Ureter (tissue), 1 donor: ENCODE measurements around the gene SLC8B1. TPM values are rescaled to one million over a fixed set of nuclear protein-coding genes. Genes with fewer than 3 reads are reported as not detected.
A peak's percentile ranks its signal among the peaks of the same experiment; 100 is the strongest.
"Not testable (repeated sequence)": the region's sequence is repeated elsewhere in the genome, so short reads cannot be mapped to it uniquely, and the experiment has no call there.

Source experiments
- DNase-seq: peaks from one replicate; pipeline ENCODE4 v3.0.0-alpha.2; 2020; ENCODE audit warnings: low spot score
- total RNA-seq: library from RNA; stranded (reverse); gene quantifications from one replicate; pipeline ENCODE4 v1.2.4, GENCODE V29; 2023
- donor health status: DM: yes; HTN: yes; CAD: no.

The SLC8B1 gene
- total RNA-seq, 1 donor from 2014 or later = 49.5 TPM

DNA sequence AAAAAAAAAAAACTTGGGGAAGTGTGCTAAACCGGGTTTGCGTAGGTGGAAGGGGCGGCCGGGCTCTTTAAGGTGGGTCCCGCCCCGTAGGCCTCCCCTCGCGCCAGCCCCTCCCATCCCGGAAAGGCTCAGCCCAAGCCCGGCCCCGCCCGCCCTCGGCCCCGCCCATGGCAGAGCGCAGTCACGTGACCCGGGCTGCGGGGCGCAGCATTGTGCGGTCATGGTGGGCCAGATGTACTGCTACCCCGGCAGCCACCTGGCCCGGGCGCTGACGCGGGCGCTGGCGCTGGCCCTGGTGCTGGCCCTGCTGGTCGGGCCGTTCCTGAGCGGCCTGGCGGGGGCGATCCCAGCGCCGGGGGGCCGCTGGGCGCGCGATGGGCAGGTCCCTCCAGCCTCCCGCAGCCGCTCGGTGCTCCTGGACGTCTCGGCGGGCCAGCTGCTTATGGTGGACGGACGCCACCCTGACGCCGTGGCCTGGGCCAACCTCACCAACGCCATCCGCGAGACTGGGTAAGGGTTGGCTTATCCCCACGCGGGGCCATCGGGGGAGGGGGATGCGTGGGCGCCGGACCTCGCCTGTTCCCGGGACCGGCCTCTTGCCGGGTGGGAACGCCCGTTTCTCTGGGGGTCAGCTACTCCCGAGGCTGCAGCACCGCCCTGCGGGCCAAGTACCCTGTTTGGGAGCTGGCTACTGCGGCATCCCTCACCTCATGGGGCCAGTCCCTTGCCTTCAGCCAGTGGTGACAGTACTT is 23.6 kb upstream of the SLC8B1 start, which contains the start of gene PLBD2:
TSS of gene PLBD2 (plus strand) at position 207 of the 752 bp plus-strand sequence. CDS start at position 221, 14 bp downstream.
- DNase-seq = peak; percentile 93

DNA sequence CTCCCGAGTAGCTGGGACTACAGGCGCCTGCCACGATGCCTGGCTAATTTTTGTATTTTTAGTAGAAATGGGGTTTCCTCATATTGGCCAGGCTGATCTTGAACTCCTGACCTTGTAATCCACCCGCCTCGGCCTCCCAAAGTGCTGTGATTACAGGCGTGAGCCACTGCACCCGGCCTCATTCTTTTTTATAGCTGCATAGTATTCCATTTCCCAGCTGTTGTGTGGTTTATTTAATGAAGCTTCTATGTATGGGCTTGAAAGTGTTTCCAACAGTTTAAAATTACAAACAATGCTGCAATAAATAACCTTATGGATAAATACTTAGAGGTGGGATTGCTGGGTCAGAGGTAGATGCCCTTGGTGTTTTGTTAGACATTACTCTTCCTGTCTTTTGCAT is 19.3 kb upstream of the SLC8B1 start:
- DNase-seq = not testable (repeated sequence)

DNA sequence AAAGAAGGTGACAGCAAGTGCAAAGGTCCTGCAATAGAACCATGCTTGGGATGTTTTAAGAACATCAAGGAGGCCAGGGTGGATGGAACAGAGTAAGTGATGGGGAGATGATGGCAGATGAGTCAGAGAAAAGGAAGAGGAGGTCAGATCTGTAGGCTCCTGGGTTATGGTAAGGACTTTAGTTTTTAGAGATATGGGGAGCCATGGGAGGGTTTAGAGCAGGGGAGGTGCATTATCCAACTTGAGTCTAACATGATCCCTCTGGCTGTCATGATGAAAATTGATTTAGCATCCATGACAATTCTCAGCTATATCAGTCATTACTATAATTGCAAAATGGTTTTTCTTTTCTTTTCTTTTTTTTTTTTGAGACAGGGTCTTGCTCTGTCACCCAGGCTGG is 16.2 kb upstream of the SLC8B1 start:
- no peak for DNase-seq

DNA sequence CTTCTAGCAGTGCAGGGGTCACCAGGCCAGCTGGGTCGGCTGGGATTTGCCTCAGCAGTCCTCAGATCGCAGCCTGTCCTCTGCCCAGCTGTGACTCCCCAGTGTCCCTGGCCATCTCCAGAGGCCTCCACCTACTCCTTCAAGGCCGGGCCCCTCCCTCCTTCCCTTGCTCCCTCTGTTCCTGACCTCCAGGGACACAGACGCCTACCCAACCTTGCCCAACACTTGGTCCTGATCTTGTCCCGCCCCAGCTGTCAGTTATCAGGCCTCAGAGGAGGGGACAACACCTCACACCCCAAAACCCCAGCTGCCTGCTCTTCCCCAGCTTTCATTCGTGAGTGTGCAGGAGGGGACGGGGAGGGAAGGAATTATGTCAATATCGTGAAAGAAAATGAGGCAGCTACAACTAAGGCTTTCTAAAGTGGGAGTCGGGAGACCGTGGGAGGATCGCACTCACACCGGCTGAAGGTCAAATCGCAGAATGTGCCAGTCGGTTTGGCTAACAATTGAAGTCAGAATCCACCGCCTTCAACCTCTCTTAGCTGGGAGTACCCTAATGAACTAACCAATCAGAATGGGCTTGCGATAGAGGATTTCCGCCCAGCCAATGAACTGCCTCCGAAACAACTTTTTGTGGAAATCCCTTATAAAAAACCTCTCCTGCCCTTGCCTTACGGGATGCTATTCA is 14.1 kb upstream of the SLC8B1 start:
- DNase-seq = no peak

DNA sequence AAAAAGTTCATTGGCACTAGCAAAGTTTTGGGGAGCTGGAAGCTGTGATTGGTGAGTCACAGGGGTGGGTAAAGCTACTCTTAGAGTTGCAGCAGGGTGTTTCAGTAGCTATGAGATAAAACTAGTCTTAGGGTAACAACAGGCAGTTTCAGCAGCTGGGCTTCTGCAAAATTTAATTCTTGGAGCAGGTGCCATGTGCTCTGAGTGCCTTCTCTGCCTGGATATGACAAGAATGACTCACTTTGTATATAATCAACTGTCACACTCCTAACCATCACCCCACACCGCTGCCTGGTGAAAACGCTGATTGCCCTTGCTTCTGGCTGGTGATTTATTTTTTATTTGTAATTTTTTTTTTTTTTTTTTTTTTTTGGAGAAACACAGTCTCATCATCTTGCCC is 13.0 kb upstream of the SLC8B1 start:
- no peak for DNase-seq

DNA sequence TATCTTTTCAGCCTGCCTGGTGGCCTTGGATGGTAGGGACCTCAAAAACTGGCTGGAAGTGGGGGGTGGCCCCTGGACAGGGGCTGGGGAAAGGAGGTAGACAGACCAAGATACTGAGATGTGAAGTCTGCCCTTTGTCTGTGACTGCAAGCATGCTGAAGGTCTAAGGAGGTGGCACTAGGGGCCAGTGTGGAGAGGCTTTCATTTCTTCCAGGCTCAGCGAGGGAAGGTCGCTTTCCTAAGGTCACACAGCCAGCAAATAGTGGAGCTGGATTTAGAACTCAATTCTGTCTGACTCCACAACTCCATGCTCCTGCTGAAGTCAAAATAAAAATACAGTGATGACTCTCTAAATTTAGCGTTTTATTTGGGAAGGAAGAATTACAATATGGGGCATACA is 12.2 kb upstream of the SLC8B1 start:
- DNase-seq = no peak

DNA sequence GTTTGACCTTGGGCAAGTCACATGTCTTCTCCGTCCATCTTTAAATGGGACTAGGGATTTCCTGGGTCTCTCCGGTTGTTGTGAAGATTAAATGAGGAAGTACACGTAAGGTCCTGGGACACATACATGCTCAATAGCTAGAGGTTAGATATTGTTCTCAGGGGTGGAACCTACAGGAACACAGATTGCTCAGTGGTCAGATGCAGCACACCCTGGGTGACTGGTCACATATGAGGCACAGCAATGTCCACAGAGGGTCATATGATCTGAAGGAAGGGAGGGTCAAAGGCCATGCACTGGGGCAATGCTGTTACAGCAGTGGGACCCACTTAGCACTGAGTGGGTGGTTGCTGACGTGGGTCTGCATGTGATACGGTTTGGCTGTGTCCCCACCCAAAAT is 11.4 kb upstream of the SLC8B1 start:
- DNase-seq = no peak

DNA sequence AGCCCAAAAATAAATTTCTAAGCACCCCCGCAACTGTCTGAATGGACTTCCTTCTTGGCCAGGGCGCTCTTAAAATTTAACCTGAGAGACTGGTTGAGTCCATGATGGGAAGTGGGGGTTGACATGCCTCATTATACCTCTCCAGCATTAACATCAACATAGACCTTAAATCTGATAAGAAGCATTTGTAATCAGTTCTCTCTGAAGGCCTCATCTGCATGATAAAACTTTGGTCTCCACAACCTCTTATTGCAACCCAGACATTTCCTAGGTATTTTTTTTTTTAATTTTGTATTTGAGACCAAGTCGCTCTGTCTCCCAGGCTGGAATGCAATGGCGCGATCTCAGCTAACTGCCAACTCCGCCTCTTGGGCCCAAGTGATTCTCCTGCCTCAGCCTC is 10.4 kb upstream of the SLC8B1 start:
- DNase-seq = no peak

DNA sequence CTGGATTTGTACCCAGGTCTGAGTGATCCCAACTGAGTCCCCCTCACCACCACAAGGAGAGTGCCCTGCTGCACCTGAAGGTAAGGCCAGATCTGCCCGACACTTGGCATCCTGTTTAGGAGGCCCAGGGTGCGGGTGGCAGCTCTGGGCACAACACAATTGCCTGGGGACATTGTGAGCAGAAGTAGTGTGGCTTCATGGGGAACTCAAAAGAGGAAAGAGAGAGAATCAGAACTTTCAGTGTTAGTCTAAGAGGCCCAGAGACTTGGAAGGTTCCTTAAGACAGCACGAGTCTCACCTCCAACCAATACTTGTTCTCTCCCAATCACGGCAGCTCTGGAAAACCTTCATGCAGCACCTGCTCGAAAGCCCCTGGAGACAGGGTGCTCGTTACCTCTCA is 6.6 kb upstream of the SLC8B1 start:
- no peak for DNase-seq

DNA sequence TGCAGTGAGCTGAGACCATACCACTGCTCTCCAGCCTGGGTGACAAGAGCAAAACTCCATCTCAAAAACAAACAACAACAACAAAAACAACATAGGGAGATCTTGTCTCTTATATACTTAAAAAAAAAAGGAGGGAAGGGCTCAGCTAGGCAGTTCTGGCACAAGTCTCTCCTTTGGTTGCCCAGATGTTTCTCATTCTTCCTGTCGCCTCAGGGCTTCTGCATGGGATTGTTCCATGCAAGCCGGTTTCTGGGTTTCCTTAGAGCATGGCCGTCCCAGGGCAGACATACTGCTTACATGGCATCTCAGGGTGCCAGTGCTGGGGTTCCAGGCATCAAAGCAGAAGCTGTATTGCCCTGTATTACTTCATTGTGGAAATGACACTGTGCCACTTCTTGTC is 5.2 kb upstream of the SLC8B1 start:
- no peak for DNase-seq

DNA sequence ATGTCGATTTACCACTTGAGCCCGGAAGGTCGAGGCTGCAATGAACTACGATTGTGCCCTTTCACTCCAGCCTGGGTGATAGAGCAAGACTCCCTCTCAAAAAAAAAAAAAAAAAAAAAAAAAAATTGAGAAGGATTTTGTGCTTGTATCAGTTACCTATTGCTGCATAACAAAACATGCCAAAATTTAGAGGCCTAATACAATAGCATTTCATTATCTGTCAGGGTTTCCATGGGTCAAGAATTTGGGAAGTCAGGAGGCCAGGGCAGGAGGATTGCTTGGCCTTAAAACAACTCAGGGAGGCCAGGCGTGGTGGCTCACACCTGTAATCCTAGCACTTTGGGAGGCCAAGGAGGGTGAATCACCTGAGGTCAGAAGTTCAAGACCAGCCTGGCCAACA is 4.6 kb upstream of the SLC8B1 start:
- DNase-seq = no peak

DNA sequence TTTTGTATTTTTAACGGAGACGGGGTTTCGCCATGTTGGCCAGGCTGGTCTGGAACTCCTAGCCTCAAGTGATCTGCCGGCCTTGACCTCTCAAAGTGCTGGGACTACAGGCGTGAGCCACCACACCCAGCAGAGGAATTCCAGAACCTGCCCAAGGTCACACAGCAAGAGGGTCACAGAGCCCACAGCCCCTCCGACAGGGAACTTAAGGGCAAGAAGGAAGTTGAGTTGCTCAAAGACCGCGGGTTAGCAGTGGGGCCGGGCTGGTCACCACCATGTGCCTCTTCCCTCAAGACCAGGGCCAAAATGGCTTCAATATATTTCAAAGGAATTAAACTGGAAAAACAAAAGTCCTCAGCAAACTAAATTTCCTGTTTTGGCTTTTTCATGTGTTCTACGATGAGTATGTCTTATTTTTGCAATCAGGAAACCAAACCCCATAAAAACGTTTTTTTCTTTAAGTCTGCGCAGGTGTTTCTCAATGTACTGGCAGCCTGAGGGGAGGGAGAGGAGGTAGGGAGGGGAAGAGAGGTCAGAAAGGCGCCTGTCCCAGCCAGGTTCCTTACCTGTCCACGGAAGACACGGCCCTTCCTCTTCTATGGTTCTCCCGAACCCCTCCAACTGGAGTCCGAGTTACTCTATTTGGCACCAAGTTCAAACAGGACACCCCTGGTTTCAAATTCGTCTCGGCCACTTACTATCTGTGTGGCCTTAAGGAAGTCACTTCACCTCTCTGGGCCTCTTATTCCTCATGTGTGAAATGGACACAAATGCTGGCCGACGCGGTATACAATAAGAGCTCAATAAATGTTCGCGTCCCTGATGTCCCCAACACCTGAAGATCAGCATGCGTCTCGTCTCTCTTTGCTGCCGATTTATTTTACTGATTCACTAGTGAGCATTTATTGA is 778 bp downstream of the SLC8B1 start:
- no peak for DNase-seq

DNA sequence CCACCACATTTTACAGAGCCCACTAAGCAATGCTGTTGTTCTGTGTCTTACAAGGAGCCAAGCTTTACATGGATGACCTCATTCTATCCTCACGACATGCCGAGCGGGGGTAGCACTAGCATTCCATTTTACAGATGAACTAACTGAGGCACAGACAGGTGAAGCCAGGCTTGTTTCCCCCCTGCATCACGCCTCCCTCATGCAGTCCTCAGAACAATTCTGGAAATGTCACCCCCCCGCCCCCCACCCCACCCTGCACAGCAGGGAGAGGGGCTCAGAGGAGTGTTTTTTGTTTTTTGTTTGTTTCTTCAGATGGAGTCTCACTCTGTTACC is 1.5 kb downstream of the SLC8B1 start:
- DNase-seq = no peak

DNA sequence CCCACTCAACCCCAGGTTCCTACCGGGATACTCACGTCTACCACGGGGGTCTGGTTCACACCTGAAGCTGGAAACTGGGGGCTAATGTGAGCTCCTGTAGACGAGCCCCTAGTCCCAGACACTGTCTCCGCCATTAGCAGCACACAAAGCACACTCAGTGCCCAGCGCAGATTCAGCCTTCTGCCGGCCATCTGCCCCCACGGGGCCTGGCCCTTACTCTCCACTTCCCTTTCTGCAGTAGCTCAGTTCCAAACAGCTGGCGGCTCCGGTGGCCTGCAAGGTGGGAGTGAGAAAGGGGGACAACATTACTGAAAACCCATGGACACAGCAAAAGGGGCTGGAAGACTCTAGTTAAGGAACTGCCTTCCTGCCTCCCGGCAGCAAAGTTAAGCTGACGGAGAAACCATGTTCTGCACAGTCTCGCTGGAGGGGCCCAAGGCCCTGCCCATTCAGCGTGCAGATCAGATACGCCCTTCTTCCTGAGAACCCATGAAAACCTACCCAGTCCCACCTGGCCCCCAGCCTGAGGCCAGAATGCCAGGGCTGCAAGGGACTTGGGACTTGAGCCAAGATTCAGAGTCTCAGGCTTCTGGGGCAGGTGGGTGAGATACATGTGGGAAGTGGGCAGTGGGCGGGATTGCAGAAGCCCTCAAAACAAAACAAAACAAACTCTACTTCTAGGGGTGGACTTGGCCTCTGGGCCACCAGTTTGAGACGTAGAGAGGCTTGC is 2.1 kb downstream of the SLC8B1 start:
- DNase-seq = no peak

DNA sequence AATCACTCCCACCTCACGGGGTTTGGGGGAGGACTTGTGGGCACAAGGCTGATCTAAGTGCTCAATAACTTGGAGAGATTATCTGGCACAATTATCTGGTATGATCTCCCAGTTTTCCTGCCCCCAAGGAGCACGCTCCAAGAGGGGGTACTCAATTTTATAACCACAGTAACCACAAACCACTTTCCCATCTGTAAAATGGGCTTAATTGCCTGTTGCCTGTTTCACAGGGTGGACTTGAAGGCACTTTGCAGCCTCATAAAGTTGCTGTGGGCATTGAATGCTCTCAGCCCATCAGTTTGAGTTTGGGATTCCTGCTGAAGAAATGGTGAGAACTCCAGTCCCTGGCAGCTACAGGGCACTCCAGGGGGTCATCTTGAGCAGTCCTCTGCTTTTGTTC is 4.4 kb downstream of the SLC8B1 start:
- DNase-seq = no peak

DNA sequence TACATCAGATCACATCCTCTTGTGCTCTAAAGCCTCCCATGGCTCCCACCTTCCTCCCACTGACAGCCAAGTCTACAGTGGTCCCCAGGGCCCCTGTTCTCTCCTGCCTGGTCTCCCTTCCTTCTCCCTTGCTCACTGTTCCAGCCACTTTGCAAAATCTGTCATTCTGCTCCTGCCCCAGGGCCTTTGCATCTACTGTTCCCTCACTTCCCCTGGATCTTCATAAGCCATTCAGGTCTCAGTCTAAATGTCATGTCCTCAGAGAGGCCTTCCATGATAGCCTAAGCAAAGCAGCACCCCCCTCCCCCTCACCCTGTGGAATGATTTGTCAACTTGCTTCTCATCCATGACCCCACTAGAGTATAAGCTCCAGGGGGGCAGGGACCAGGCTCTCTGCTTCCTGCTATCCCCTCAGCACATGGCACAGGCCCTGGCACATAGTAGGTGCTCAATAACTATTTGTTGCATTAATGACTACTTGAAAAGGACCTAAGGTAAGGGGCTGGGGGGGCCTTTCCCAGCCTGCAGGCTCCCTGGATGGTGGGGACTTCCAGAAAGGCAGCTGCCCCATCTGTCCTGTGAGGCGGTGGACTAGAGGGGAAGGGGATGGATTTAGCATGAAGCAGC is 5.0 kb downstream of the SLC8B1 start:
- DNase-seq = no peak

DNA sequence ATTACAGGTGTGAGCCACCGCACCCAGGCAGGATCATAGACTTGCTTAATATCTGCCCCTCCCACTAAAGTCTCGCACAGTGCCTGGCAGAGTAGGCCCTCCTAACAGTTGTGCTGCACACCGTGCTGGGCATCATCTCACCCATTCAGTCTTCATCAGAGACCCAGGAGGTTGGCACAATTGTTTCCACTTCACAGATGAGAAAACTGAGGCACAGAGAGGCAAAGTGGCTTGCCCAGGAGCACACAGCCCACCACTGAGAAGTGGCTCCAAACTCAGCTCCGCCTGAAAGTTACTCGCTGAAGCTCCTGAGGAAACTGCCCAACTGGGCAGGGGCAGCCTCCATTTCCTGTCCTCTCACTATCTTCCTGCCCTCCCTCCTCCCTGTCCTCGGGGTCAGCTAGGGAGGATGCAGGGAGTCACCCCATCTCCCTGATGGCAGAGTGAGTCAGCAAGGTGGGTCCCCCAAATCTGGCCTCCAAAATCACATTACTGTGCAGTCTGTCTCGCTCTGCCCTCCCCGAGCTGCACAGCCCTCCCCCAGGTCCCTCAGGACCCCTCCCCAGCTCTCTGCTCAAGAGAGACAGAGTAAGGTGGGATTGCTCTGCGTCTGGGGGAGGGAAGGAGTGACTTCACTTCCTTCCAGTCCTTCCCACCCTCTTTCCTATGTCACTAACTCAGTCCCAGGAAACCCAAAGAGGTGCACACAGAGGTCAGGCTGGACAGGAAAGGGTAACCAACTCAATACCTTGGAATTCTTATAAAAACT is 5.7 kb downstream of the SLC8B1 start:
- DNase-seq = no peak

DNA sequence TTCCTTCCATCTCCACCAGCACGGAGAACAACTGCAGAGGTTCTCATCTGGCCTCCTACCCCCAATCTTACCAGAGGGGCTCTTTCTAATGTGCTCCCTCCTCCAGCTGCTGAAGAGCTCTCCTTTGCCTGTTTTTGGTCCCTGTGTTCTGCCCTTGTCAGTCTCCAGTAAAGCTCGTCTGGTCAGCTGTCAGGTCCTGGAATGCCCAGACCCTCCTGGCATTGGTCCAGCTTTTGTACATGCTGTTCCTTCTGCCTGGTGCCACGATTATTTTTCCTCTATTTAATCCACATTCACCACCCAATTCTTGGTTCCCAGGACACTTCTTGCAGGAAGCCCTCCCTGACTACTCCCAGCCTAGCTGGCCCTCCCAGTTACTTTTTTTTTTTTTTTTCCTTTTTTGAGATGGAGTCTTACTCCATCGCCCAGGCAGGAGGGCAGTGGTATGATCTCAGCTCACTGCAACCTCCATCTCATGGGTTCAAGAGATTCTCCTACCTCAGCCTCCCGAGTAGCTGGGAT is 6.5 kb downstream of the SLC8B1 start:
- no peak for DNase-seq

DNA sequence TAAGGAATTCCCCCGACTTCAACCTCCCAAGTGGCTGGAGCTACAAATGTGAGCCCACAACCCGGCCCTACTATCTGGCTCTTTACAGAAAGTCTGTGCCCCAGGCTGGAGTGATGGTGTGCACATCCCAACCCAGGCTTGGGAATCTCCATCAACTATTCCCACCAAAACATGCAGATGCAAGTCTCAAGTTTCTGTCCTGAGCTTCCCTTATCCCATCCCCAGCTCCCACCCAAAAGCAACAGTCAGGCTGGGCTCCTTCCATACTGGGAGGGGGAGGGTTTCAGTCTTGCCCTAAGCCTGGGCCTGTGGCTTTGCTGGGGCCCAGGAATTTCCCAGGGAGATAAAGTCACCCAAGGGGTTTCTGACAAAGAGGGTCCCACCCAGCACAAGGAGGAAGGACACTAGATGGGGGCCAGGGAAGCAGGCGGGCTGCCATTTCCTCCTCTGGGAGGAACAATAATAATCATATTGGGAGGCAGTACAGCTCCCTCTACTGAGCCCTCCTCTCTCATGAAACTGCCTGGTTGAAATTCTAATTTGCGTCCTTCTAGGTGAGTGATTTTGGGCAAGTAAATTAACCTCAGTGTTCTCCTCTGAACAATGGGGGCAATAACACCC is 8.0 kb downstream of the SLC8B1 start:
- no peak for DNase-seq

DNA sequence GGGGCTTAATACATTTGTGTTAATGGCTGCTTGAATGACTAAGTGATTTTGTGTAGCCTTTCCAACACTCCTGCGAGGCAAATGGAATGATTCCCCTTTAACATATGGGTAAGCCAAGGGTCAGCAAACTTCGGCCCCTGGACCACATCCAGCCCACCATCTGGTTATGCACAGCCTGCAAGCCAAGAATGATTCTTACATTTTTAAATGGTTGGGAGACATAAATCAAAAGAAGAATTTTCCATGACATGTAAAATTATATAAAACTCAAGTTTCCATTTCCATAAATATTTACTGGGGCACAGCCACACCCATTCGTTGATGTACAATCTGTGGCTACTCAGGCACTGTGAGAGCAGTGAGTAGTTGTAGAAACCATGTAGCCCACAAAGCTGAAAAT is 9.0 kb downstream of the SLC8B1 start:
- DNase-seq = no peak
